ENCODE results near the gene CTDSP2. TPM values are rescaled to one million over a fixed set of nuclear protein-coding genes. Genes with fewer than 3 reads are reported as not detected.

Gene CTDSP2
- total RNA-seq, 1 experiment from 2014 or later: 82.7 TPM

- H3K4me2 ChIP-seq (ENCODE audit: low read length): no peak overlapping the region
- no peak for TF ChIP-seq ZFX (IDR thresholded peaks at IDR 0.05)
- no peak for TF ChIP-seq RAD21 (IDR thresholded peaks at IDR 0.05; ENCODE audit: low read depth)
- ATAC-seq: no peak
- H3K9ac ChIP-seq (ENCODE audit: low read length): no peak overlapping the region
- intact Hi-C loops (cut with micrococcal nuclease): no loop called here
- H3K79me2 ChIP-seq (ENCODE audit: insufficient read depth, low read length): 0 out of 2 replicates have a peak, but pooled peaks cover under 1% of the 10 kb centered on the region
- POLR2A ChIA-PET: no interaction called here
- RAD21 ChIA-PET (ENCODE audit: low non-redundant PET in 1 of 2, low total read pairs in 2 of 2, uncharacterized antibody in 2 of 2, unreplicated experiment in 2 of 2): no interaction called here
- peaks cover 28 to 38% of the 10 kb centered on the region in 2 experiments for H3K36me3 ChIP-seq (ENCODE audit: control insufficient read depth in 1 of 2, insufficient read depth in 2 of 2, low read length in 2 of 2)
- no peak for DNase-seq (ENCODE audit: low read depth, low spot score)
- no peaks in the 10 kb centered on the region for H4K20me1 ChIP-seq (ENCODE audit: insufficient read depth)
- CTCF ChIA-PET: no interaction called here
- no peak overlapping the region for H2AFZ ChIP-seq (ENCODE audit: low read depth, low read length, poor library complexity, severe bottlenecking)
- H3K27me3 ChIP-seq (ENCODE audit: insufficient read depth, low read length): no peaks in the 10 kb centered on the region
- no peaks in the 10 kb centered on the region for H3K9me2 ChIP-seq (ENCODE audit: insufficient read depth)
- no peak overlapping the region for H3K4me3 ChIP-seq (replicated peaks in 1 of 2; ENCODE audit: low read depth in 1 of 2, low read length in 2 of 2)
- H3K27ac ChIP-seq (ENCODE audit: low read depth, low read length): no peak overlapping the region
- BruUV-seq (replicated peaks): no TSS peak
- no peaks in the 10 kb centered on the region for H3K9me3 ChIP-seq (ENCODE audit: control insufficient read depth in 1 of 2, insufficient read depth in 1 of 2, low read depth in 1 of 2, low read length in 2 of 2)
- no peaks in the 10 kb centered on the region; a peak in 1 of 4 replicates for H3K4me1 ChIP-seq (ENCODE audit: control insufficient read depth in 1 of 2, insufficient read depth in 2 of 2, low read length in 2 of 2)
These were observed 23.2 kb downstream of the CTDSP2 start for GRCh38 chr12:57823131-57823907.

- Histone ChIP-seq H4K20me1 (ENCODE audit: insufficient read depth) (no peaks in the 10 kb centered on the region), H3K27ac (ENCODE audit: low read depth, low read length) (no peak overlapping the region), H3K9ac (ENCODE audit: low read length) (no peak overlapping the region), H3K4me2 (ENCODE audit: low read length) (no peak overlapping the region), H3K79me2 (ENCODE audit: insufficient read depth, low read length) (no peaks in the 10 kb centered on the region), H3K36me3 (ENCODE audit: control insufficient read depth in 1 of 2, insufficient read depth in 2 of 2, low read length in 2 of 2) (peaks cover 24 to 35% of the 10 kb centered on the region in 2 experiments), H3K4me3 (replicated peaks in 1 of 2; ENCODE audit: low read depth in 1 of 2, low read length in 2 of 2) (no peak overlapping the region), H3K9me2 (ENCODE audit: insufficient read depth) (no peaks in the 10 kb centered on the region), H3K27me3 (ENCODE audit: insufficient read depth, low read length) (no peaks in the 10 kb centered on the region), H3K9me3 (ENCODE audit: control insufficient read depth in 1 of 2, insufficient read depth in 1 of 2, low read depth in 1 of 2, low read length in 2 of 2) (no peaks in the 10 kb centered on the region), H3K4me1 (ENCODE audit: control insufficient read depth in 1 of 2, insufficient read depth in 2 of 2, low read length in 2 of 2) (no peaks in the 10 kb centered on the region; a peak in 1 of 4 replicates), H2AFZ (ENCODE audit: low read depth, low read length, poor library complexity, severe bottlenecking) (no peak overlapping the region)
- POLR2A ChIA-PET: no interaction called here
- ATAC-seq: no peak
- RAD21 ChIA-PET (ENCODE audit: low non-redundant PET in 1 of 2, low total read pairs in 2 of 2, uncharacterized antibody in 2 of 2, unreplicated experiment in 2 of 2): no interaction called here
- intact Hi-C loops (cut with micrococcal nuclease): no loop called here
- CTCF ChIA-PET: no interaction called here
- no peak for DNase-seq (ENCODE audit: low read depth, low spot score)
- BruUV-seq (replicated peaks): no TSS peak
- TF ChIP-seq MAX (IDR thresholded peaks at IDR 0.05): no peak
- TF ChIP-seq FOSL1 (IDR thresholded peaks at IDR 0.05; ENCODE audit: low read depth): no peak
- no peak for TF ChIP-seq CBX3 (IDR thresholded peaks at IDR 0.05; ENCODE audit: low read depth)
- TF ChIP-seq, protein P1, sequence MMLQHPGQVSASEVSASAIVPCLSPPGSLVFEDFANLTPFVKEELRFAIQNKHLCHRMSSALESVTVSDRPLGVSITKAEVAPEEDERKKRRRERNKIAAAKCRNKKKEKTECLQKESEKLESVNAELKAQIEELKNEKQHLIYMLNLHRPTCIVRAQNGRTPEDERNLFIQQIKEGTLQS (IDR thresholded peaks at IDR 0.05): no peak
- no peak for TF ChIP-seq YY1 (IDR thresholded peaks at IDR 0.05; ENCODE audit: extremely low read depth, insufficient replicate concordance, low read depth, low read length)
- TF ChIP-seq SIN3A (IDR thresholded peaks at IDR 0.05; ENCODE audit: low read depth): no peak
- TF ChIP-seq EZH2phosphoT487 (IDR thresholded peaks at IDR 0.05; ENCODE audit: borderline replicate concordance): no peak
- TF ChIP-seq TCF7L2 (IDR thresholded peaks at IDR 0.05; ENCODE audit: borderline replicate concordance, extremely low read depth, insufficient read depth, insufficient read length): no peak
- TF ChIP-seq RAD21 (IDR thresholded peaks at IDR 0.05; ENCODE audit: low read depth): no peak
- no peak for TF ChIP-seq POLR2A (IDR thresholded peaks at IDR 0.05; ENCODE audit: borderline replicate concordance, extremely low read depth, insufficient read depth, insufficient read length)
- TF ChIP-seq, protein P2, sequence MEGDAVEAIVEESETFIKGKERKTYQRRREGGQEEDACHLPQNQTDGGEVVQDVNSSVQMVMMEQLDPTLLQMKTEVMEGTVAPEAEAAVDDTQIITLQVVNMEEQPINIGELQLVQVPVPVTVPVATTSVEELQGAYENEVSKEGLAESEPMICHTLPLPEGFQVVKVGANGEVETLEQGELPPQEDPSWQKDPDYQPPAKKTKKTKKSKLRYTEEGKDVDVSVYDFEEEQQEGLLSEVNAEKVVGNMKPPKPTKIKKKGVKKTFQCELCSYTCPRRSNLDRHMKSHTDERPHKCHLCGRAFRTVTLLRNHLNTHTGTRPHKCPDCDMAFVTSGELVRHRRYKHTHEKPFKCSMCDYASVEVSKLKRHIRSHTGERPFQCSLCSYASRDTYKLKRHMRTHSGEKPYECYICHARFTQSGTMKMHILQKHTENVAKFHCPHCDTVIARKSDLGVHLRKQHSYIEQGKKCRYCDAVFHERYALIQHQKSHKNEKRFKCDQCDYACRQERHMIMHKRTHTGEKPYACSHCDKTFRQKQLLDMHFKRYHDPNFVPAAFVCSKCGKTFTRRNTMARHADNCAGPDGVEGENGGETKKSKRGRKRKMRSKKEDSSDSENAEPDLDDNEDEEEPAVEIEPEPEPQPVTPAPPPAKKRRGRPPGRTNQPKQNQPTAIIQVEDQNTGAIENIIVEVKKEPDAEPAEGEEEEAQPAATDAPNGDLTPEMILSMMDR (IDR thresholded peaks at IDR 0.05 in 2 of 3, conservative IDR thresholded peaks at IDR 0.05 in 1 of 3; ENCODE audit: borderline replicate concordance in 1 of 3, insufficient read depth in 1 of 3, low read depth in 2 of 3, low read length in 2 of 3): no peak
- no peak for TF ChIP-seq SP1 (IDR thresholded peaks at IDR 0.05; ENCODE audit: low read depth)
- TF ChIP-seq ELF1 (IDR thresholded peaks at IDR 0.05; ENCODE audit: borderline replicate concordance, low read depth): no peak
These were observed 24.0 kb downstream of the CTDSP2 start for GRCh38 chr12:57822392-57823130.

Measured in HCT116 (cell line).